ENCODE results near the gene SH3BGR.

The SH3BGR gene

DNA sequence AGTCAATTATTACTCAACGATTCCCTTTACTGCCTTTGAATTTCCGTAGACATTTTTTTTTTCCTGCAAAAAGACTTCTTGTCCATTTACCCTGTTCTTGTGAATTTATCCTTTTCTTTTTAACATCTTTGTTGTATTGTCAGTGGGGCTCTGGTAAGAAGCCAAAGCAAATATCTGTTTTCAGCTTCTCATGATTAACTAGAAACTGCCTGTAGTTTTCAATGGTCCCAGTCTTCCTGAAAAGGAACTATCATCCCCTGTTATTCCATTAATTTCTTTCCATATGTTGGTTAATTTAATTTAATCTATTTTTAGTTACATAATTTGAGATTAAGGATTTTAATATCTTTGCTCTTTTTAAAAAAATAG is 28.0 kb downstream of the SH3BGR start:
- H3K27ac ChIP-seq (ENCODE audit: poor library complexity, severe bottlenecking) = no peak overlapping the region
- no peaks in the 10 kb centered on the region for H3K36me3 ChIP-seq (ENCODE audit: low read depth)
- H3K9me3 ChIP-seq (ENCODE audit: severe bottlenecking) = no peaks in the 10 kb centered on the region
- ATAC-seq (ENCODE audit: low read depth) = no peak
- no peak for DNase-seq (ENCODE audit: low spot score)
- no peak overlapping the region for H3K4me3 ChIP-seq (ENCODE audit: severe bottlenecking)
- no peaks in the 10 kb centered on the region for H3K4me1 ChIP-seq (ENCODE audit: insufficient read depth, poor library complexity, severe bottlenecking)
- TF ChIP-seq, protein P1, sequence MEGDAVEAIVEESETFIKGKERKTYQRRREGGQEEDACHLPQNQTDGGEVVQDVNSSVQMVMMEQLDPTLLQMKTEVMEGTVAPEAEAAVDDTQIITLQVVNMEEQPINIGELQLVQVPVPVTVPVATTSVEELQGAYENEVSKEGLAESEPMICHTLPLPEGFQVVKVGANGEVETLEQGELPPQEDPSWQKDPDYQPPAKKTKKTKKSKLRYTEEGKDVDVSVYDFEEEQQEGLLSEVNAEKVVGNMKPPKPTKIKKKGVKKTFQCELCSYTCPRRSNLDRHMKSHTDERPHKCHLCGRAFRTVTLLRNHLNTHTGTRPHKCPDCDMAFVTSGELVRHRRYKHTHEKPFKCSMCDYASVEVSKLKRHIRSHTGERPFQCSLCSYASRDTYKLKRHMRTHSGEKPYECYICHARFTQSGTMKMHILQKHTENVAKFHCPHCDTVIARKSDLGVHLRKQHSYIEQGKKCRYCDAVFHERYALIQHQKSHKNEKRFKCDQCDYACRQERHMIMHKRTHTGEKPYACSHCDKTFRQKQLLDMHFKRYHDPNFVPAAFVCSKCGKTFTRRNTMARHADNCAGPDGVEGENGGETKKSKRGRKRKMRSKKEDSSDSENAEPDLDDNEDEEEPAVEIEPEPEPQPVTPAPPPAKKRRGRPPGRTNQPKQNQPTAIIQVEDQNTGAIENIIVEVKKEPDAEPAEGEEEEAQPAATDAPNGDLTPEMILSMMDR (IDR thresholded peaks at IDR 0.05; ENCODE audit: poor library complexity, severe bottlenecking) = no peak
- peaks cover 4% of the 10 kb centered on the region for H3K27me3 ChIP-seq (ENCODE audit: insufficient read depth, poor library complexity, severe bottlenecking)

DNA sequence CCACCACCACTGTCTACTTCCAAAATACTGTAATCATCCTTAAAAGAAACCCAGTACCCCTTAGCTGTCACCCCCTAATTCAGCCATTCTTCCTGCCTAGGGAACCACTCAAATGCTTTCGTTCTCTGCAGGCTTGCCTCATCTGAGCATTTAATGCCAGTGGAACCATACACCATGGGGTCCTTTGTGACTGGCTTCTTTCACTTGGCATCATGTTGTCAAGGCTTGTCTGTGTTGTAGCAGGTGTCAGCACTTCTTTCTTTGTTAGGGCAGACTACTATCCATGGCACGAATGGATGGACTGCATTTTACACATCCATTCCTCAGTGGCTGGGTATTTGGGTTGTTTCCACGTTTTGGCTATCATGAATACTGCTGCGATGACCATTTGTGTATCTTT is 28.5 kb downstream of the SH3BGR start:
- Histone ChIP-seq H3K4me3 (ENCODE audit: severe bottlenecking) (no peak overlapping the region), H3K36me3 (ENCODE audit: low read depth) (no peaks in the 10 kb centered on the region), H3K4me1 (ENCODE audit: insufficient read depth, poor library complexity, severe bottlenecking) (no peaks in the 10 kb centered on the region), H3K9me3 (ENCODE audit: severe bottlenecking) (no peaks in the 10 kb centered on the region), H3K27ac (ENCODE audit: poor library complexity, severe bottlenecking) (no peak overlapping the region), H3K27me3 (ENCODE audit: insufficient read depth, poor library complexity, severe bottlenecking) (peaks cover 4% of the 10 kb centered on the region)
- TF ChIP-seq, protein P1 (IDR thresholded peaks at IDR 0.05; ENCODE audit: poor library complexity, severe bottlenecking) = no peak
- DNase-seq (ENCODE audit: low spot score) (no peak), ATAC-seq (ENCODE audit: low read depth) (no peak)

DNA sequence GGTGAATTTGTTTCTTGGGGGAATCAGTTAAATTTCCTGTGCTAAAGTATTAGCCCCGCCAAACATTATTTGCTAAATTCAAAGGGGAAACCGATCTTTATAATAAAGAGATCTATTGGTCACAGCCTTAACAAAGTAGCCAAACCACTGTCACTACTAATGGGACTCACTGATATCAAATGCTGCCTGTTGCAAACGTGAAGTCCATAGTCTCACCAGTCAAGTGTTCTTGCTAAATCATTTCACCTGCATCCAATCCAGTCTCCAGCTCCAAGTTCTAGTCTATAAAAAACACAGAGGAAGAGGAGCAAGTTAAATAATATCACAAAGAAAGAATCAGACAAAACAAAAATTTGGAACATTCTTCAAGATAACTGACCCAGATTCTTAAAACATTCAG is 30.1 kb downstream of the SH3BGR start:
- DNase-seq (ENCODE audit: low spot score) (no peak), ATAC-seq (ENCODE audit: low read depth) (no peak)
- TF ChIP-seq, protein P1 (IDR thresholded peaks at IDR 0.05; ENCODE audit: poor library complexity, severe bottlenecking) = no peak
- no peak overlapping the region for H3K27ac ChIP-seq (ENCODE audit: poor library complexity, severe bottlenecking)
- no peaks in the 10 kb centered on the region for H3K36me3 ChIP-seq (ENCODE audit: low read depth)
- peaks cover 4% of the 10 kb centered on the region for H3K27me3 ChIP-seq (ENCODE audit: insufficient read depth, poor library complexity, severe bottlenecking)
- no peak overlapping the region for H3K4me3 ChIP-seq (ENCODE audit: severe bottlenecking)
- H3K9me3 ChIP-seq (ENCODE audit: severe bottlenecking) = no peaks in the 10 kb centered on the region
- H3K4me1 ChIP-seq (ENCODE audit: insufficient read depth, poor library complexity, severe bottlenecking) = no peaks in the 10 kb centered on the region

DNA sequence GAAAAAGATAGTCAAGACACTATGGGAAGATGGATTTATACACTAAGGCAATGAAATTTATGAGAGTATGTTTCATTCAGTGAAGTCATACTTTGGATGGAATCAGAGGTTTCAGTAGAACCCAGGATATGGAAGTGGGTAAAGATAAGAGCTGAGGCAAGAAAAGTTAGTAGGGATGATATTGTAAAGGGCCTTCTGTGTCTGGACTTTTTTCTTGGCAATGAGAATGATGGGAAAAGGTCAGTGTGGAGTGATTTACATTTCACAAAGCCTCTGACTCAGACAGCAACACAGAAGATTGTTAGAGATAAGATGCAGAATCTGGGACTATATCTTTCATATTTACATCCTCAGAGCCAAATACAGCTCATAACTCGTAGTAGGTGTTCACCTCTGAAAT is 32.1 kb downstream of the SH3BGR start:
- TF ChIP-seq, protein P1 (IDR thresholded peaks at IDR 0.05; ENCODE audit: poor library complexity, severe bottlenecking) = no peak
- ATAC-seq (ENCODE audit: low read depth) (no peak), DNase-seq (ENCODE audit: low spot score) (no peak)
- Histone ChIP-seq H3K9me3 (ENCODE audit: severe bottlenecking) (no peaks in the 10 kb centered on the region), H3K36me3 (ENCODE audit: low read depth) (no peaks in the 10 kb centered on the region), H3K27ac (ENCODE audit: poor library complexity, severe bottlenecking) (no peak overlapping the region), H3K4me3 (ENCODE audit: severe bottlenecking) (no peak overlapping the region), H3K27me3 (ENCODE audit: insufficient read depth, poor library complexity, severe bottlenecking) (no peaks in the 10 kb centered on the region), H3K4me1 (ENCODE audit: insufficient read depth, poor library complexity, severe bottlenecking) (no peaks in the 10 kb centered on the region)

DNA sequence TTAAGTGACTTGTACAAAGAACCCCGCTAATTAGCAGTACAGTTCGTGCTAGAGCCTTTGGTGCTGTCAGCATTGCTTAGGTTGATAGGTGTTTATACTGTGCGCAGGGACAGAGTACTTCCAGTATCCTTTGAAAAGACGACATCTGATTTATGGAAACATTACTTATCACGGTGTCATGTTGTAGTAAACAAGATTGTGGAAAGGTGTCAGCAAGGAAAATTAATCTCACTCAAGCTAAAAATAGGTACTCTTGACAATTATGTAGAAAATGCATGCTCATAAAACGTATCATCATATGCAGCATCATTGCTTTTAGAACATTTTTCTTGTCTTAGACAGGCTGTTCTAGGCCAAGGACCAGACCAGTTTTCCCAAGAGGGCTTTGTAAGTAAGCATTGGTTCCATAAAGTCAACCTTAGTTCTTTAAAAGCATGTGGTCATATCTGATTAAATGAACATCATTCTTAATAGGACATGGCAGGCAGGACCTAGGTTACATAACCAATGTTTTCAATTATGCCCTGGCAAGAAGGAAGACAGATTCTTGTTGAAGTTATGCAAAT is 33.0 kb downstream of the SH3BGR start:
- no peaks in the 10 kb centered on the region for H3K9me3 ChIP-seq (ENCODE audit: severe bottlenecking)
- DNase-seq (ENCODE audit: low spot score) (no peak), ATAC-seq (ENCODE audit: low read depth) (no peak)
- no peak overlapping the region for H3K4me3 ChIP-seq (ENCODE audit: severe bottlenecking)
- TF ChIP-seq, protein P1 (IDR thresholded peaks at IDR 0.05; ENCODE audit: poor library complexity, severe bottlenecking) = no peak
- no peaks in the 10 kb centered on the region for H3K27me3 ChIP-seq (ENCODE audit: insufficient read depth, poor library complexity, severe bottlenecking)
- H3K36me3 ChIP-seq (ENCODE audit: low read depth) = no peaks in the 10 kb centered on the region
- H3K4me1 ChIP-seq (ENCODE audit: insufficient read depth, poor library complexity, severe bottlenecking) = no peaks in the 10 kb centered on the region
- no peak overlapping the region for H3K27ac ChIP-seq (ENCODE audit: poor library complexity, severe bottlenecking)
